HepG2 (cell line): Measurements from ENCODE around the gene C1QC. TPM values are rescaled to one million over a fixed set of nuclear protein-coding genes. Genes with fewer than 3 reads are reported as not detected.

Source experiments
- ATAC-seq: fragments of 200-7000 bp; cut with Tn5 transposase; 3 replicates; pipeline ENCODE4 v1.9.1; 2020; ENCODE audit warnings: mild to moderate bottlenecking, moderate library complexity
- BruUV-seq: library from RNA; stranded (reverse); fragments of 400-500 nt; replicated peaks from 2 replicates; lab custom pipeline; 2021; lab: Mats Ljungman, UMichigan
- CTCF ChIA-PET: fragments of 300-600 bp; formaldehyde crosslinking; extraction: SDS; loops from one replicate; lab custom pipeline; 2021; ENCODE audit warnings: low total read pairs, inconsistent platforms, low intra/inter-chr PET ratio; lab: Yijun Ruan, JAX
- POLR2A ChIA-PET: fragments of 350-600 bp; sonication (Branson Sonifier 250); formaldehyde crosslinking; loops from one replicate; lab custom pipeline; 2020; ENCODE audit warnings: antibody characterized with exemption, inconsistent platforms; lab: Yijun Ruan, JAX
- DNase-seq: peaks from one replicate; pipeline ENCODE4 v3.0.0-alpha.2; 2015; ENCODE audit warnings: low spot score
- FAIRE-seq: peaks from 3 replicates; lab custom pipeline; 2011; peaks lifted over from hg19 to GRCh38; lab: Jason Lieb, UNC
- H2AFZ ChIP-seq: one replicate; pipeline ENCODE4 v1.6.1; 2011; ENCODE audit warnings: low read length, inconsistent platforms
- H3K27ac ChIP-seq: fragments of 300-600 bp; 3 replicates; pipeline ENCODE4 v1.8.0; 2011; ENCODE audit warnings: mixed run types, mild to moderate bottlenecking, mixed read lengths, low read length, inconsistent platforms; ENCODE audit not compliant: insufficient read depth; ENCODE audit errors: extremely low read length
- H3K27me3 ChIP-seq, 2 experiments: fragments of 200-600 bp in 1 of 2; 2 replicates in 1 of 2; 3 replicates in 1 of 2; pipeline versions ENCODE4 v1.6.0 to v1.8.0; 2011; ENCODE audit warnings: low read length in 2 of 2, mild to moderate bottlenecking in 2 of 2, moderate library complexity in 2 of 2, inconsistent platforms in 1 of 2; ENCODE audit not compliant: insufficient read depth in 2 of 2, control insufficient read depth in 1 of 2
- H3K36me3 ChIP-seq, 2 experiments: fragments of 200-600 bp in 1 of 2; replicated peaks in 1 of 2; 2 replicates in 1 of 2; 3 replicates in 1 of 2; pipeline versions ENCODE4 v1.5.1 to v1.8.0; 2011; ENCODE audit warnings: low read length in 2 of 2, inconsistent platforms in 1 of 2; ENCODE audit not compliant: insufficient read depth in 2 of 2, control insufficient read depth in 1 of 2
- H3K4me1 ChIP-seq: 2 replicates; pipeline ENCODE4 v1.5.1; 2012; ENCODE audit warnings: low read length, inconsistent platforms; ENCODE audit not compliant: insufficient read depth
- H3K4me2 ChIP-seq: 2 replicates; pipeline ENCODE4 v1.6.0; 2011; ENCODE audit warnings: low read depth, low read length, inconsistent platforms
- H3K4me3 ChIP-seq, 3 experiments: fragments of 200-600 bp in 1 of 3; sonication (generic), shearing (Covaris generic) in 1 of 3; replicated peaks in 1 of 3; 2 replicates each; pipeline ENCODE4 v1.5.1; 2011 to 2016; ENCODE audit warnings: low read length in 3 of 3, inconsistent platforms in 2 of 3, low read depth in 2 of 3, mild to moderate bottlenecking in 2 of 3, control low read depth in 1 of 3, mixed read lengths in 1 of 3; ENCODE audit not compliant: insufficient read depth in 1 of 3
- H3K79me2 ChIP-seq: one replicate; pipeline ENCODE4 v1.6.1; 2011; ENCODE audit warnings: low read length, inconsistent platforms; ENCODE audit not compliant: insufficient read depth
- H3K9ac ChIP-seq: 2 replicates; pipeline ENCODE4 v1.6.0; 2011; ENCODE audit warnings: mild to moderate bottlenecking, low read depth, low read length, inconsistent platforms; ENCODE audit not compliant: insufficient read depth
- H3K9me3 ChIP-seq: 2 replicates; pipeline ENCODE4 v1.5.1; 2012; ENCODE audit warnings: mild to moderate bottlenecking, low read length
- H4K20me1 ChIP-seq: 2 replicates; pipeline ENCODE4 v1.6.0; 2011; ENCODE audit warnings: inconsistent platforms, mild to moderate bottlenecking, low read length, moderate library complexity; ENCODE audit not compliant: insufficient read depth
- BHLHE40 ChIP-seq: IDR thresholded peaks from 2 replicates; pipeline ENCODE4 v1.6.1; 2011; ENCODE audit warnings: low read length, improper control_type of control experiment
- ETV5 ChIP-seq: IDR thresholded peaks from 2 replicates; pipeline ENCODE4 v1.6.1; 2018; ENCODE audit warnings: missing biosample characterization, missing genetic modification reagents, inconsistent platforms, borderline replicate concordance
- GLMP ChIP-seq: sonication (generic); formaldehyde crosslinking; IDR thresholded peaks from 2 replicates; pipeline ENCODE4 v1.9.0; 2021; ENCODE audit warnings: missing genetic modification reagents, mild to moderate bottlenecking, borderline replicate concordance
- GPN1 ChIP-seq: sonication (generic); formaldehyde crosslinking; IDR thresholded peaks from 2 replicates; pipeline ENCODE4 v1.5.1; 2020; ENCODE audit warnings: missing genetic modification reagents, borderline replicate concordance
- KDM1A ChIP-seq: IDR thresholded peaks from 2 replicates; pipeline ENCODE4 v1.6.1; 2016; ENCODE audit warnings: missing compliant biosample characterization
- KLF11 ChIP-seq: IDR thresholded peaks from 2 replicates; pipeline ENCODE4 v1.6.1; 2016; ENCODE audit warnings: missing compliant biosample characterization
- LCORL ChIP-seq, 2 experiments: fragments of 450-650 bp in 1 of 2; sonication (generic) in 1 of 2; formaldehyde crosslinking in 1 of 2; IDR thresholded peaks; 2 replicates each; pipeline versions ENCODE4 v1.5.0 to v1.6.1; 2017 to 2020; ENCODE audit warnings: antibody characterized with exemption in 1 of 2, missing genetic modification reagents in 1 of 2
- MAFK ChIP-seq, 2 experiments: IDR thresholded peaks in 1 of 2; conservative IDR thresholded peaks in 1 of 2; 2 replicates each; pipeline ENCODE4 v1.6.1; 2011; ENCODE audit warnings: improper control_type of control experiment in 2 of 2, low read length in 2 of 2
- MEIS2 ChIP-seq: sonication (generic); formaldehyde crosslinking; IDR thresholded peaks from 2 replicates; pipeline ENCODE4 v1.9.0; 2021; ENCODE audit warnings: mild to moderate bottlenecking, missing genetic modification reagents
- NKX3-1 ChIP-seq: sonication (generic); formaldehyde crosslinking; IDR thresholded peaks from 2 replicates; pipeline ENCODE4 v1.5.0; 2020; ENCODE audit warnings: missing genetic modification reagents
- NR2F6 ChIP-seq, 2 experiments: IDR thresholded peaks; 2 replicates each; pipeline ENCODE4 v1.6.1; 2016; ENCODE audit warnings: antibody characterized with exemption in 1 of 2, mild to moderate bottlenecking in 1 of 2
- PAX8 ChIP-seq: sonication (generic); formaldehyde crosslinking; IDR thresholded peaks from 2 replicates; pipeline ENCODE4 v1.8.0; 2022; ENCODE audit warnings: mild to moderate bottlenecking, missing genetic modification reagents, borderline replicate concordance
- RFXAP ChIP-seq: sonication (generic); formaldehyde crosslinking; IDR thresholded peaks from 2 replicates; pipeline ENCODE4 v1.4.0; 2020; ENCODE audit warnings: missing genetic modification reagents, borderline replicate concordance
- SP2 ChIP-seq: sonication (generic); formaldehyde crosslinking; IDR thresholded peaks from 2 replicates; pipeline ENCODE4 v1.5.1; 2020; ENCODE audit warnings: mild to moderate bottlenecking, missing genetic modification reagents
- U2AF1 ChIP-seq: fragments of 200-400 bp; formaldehyde crosslinking; optimal IDR thresholded peaks from 2 replicates; pipeline ENCODE3; 2017; ENCODE audit warnings: mild to moderate bottlenecking, low read depth, low read length
- ZFP1 ChIP-seq: IDR thresholded peaks from 2 replicates; pipeline ENCODE4 v1.6.1; 2016
- ZFP36L2 ChIP-seq: sonication (generic); formaldehyde crosslinking; IDR thresholded peaks from 2 replicates; pipeline ENCODE4 v1.4.0; 2020; ENCODE audit warnings: missing genetic modification reagents
- ZMYM2 ChIP-seq: sonication (generic); formaldehyde crosslinking; IDR thresholded peaks from 2 replicates; pipeline ENCODE4 v1.8.0; 2022; ENCODE audit warnings: mild to moderate bottlenecking, missing genetic modification reagents
- ZNF256 ChIP-seq: sonication (generic); formaldehyde crosslinking; conservative IDR thresholded peaks from 2 replicates; pipeline ENCODE4 v1.4.0; 2020; ENCODE audit warnings: missing genetic modification reagents
- ZNF281 ChIP-seq: sonication (generic); formaldehyde crosslinking; IDR thresholded peaks from 2 replicates; pipeline ENCODE4 v1.4.0; 2020; ENCODE audit warnings: missing genetic modification reagents, borderline replicate concordance
- ZNF691 ChIP-seq: sonication (generic); formaldehyde crosslinking; IDR thresholded peaks from 2 replicates; pipeline ENCODE4 v1.4.0; 2020; ENCODE audit warnings: missing genetic modification reagents, low read depth, mild to moderate bottlenecking, borderline replicate concordance
- ZNF75D ChIP-seq: sonication (generic); formaldehyde crosslinking; IDR thresholded peaks from 2 replicates; pipeline ENCODE4 v1.8.1; 2023; ENCODE audit warnings: missing genetic modification reagents, mild to moderate bottlenecking, borderline replicate concordance
- WGBS: methylation state at CpG from one replicate; pipeline ENCODE4 v1.1.6; 2017; ENCODE audit warnings: low lambda C conversion rate; 5-methylcytosine and 5-hydroxymethylcytosine counted together
- in situ Hi-C: cut with HindIII; loops from 2 replicates; pipeline ENCODE4 v1.10.0; 2017; ENCODE audit warnings: low pct_unique_long_range_greater_than_20kb; ENCODE audit not compliant: extremely low pct_ligation_motif_present
- intact Hi-C: fragments of 100-400 bp; cut with micrococcal nuclease; formaldehyde crosslinking; loops from one replicate; pipeline ENCODE4 v1.10.0; 2022; ENCODE audit not compliant: unreplicated experiment
- polyA plus RNA-seq, 8 experiments: library from polyadenylated mRNA; depleted of rRNA in 3 of 8; stranded (reverse) in 7 of 8; unstranded in 1 of 8; fragments of >200 nt; fragmentation: Illumina TruSeq in 4 of 8; extraction: Trizol in 4 of 8; gene quantifications; 2 replicates each; pipeline versions ENCODE4 v1.2.1 to v1.2.3, GENCODE V29; 2011 to 2016; ENCODE audit warnings: low read depth in 4 of 8, missing spikeins in 1 of 8, mixed read lengths in 1 of 8; ENCODE audit not compliant: insufficient read depth in 1 of 8
- total RNA-seq, 5 experiments: library from RNA; depleted of rRNA; stranded (reverse); fragments of >200 nt; fragmentation: Illumina TruSeq; extraction: Trizol; gene quantifications; 2 replicates each; pipeline ENCODE4 v1.2.3, GENCODE V29; 2016; ENCODE audit warnings: low read depth in 1 of 5

C1QC gene
- total and polyA plus RNA-seq, 2 of the 13 experiments (the other 11 are each of a cell fraction or from before 2014, with no cell fraction given): not detected

- WGBS: 33% methylated on average over 2 of the region's 7 CpGs
- Histone ChIP-seq H3K27me3 (peaks cover 0 to 7% of the 10 kb centered on the region in 2 experiments; a peak in 2 of 5 replicates), H3K4me3 (no peak overlapping the region), H3K4me2 (no peak overlapping the region), H3K36me3 (no peaks in the 10 kb centered on the region), H3K4me1 (no peaks in the 10 kb centered on the region), H3K9ac (no peak overlapping the region), H3K79me2 (no peaks in the 10 kb centered on the region), H2AFZ (no peak overlapping the region), H3K27ac (no peak overlapping the region), H4K20me1 (peaks cover 5% of the 10 kb centered on the region; the same call in 1 of the 2 replicates), H3K9me3 (no peaks in the 10 kb centered on the region)
- DNase-seq (peak; percentile 24), FAIRE-seq (no peak), ATAC-seq (peak; percentile 68)
- in situ Hi-C loops (no loop called here), intact Hi-C loops (no loop called here)
- no TSS peak for BruUV-seq
- CTCF ChIA-PET: no interaction called here
- POLR2A ChIA-PET: no interaction called here
- no peak for TF ChIP-seq ZFP1 (CRISPR knock-in tag)
- no peak for TF ChIP-seq NR2F6 (IDR thresholded peaks at IDR 0.05)
- 0 out of 2 replicates have a peak, but pooled peaks have one; percentile 9 for TF ChIP-seq NR2F6 (CRISPR knock-in tag; IDR thresholded peaks at IDR 0.05)
- no peak for TF ChIP-seq BHLHE40
- 0 out of 2 replicates have a peak, but pooled peaks have one; percentile 76 for TF ChIP-seq ZFP36L2
- no peak for TF ChIP-seq KDM1A (CRISPR knock-in tag)
- no peak for TF ChIP-seq LCORL (IDR thresholded peaks at IDR 0.05)
- TF ChIP-seq LCORL (CRISPR knock-in tag; IDR thresholded peaks at IDR 0.05): no peak
- no peak for TF ChIP-seq ZMYM2
- no peak for TF ChIP-seq SP2
- TF ChIP-seq ZNF75D (CRISPR knock-in tag): no peak
- TF ChIP-seq MAFK (conservative IDR thresholded peaks at IDR 0.05 in 1 of 2, IDR thresholded peaks at IDR 0.05 in 1 of 2; ENCODE audit: low read length in 2 of 2): no peak
- TF ChIP-seq ETV5 (CRISPR knock-in tag): no peak
- no peak for TF ChIP-seq GPN1 (CRISPR knock-in tag)
- TF ChIP-seq PAX8: no peak
- peak; percentile 80; the same call in 1 of the 2 replicates for TF ChIP-seq NKX3-1 (CRISPR knock-in tag)
- peak; percentile 89; the same call in 1 of the 2 replicates for TF ChIP-seq KLF11 (CRISPR knock-in tag)
- TF ChIP-seq U2AF1: no peak
- peak; percentile 65; the same call in 1 of the 2 replicates for TF ChIP-seq MEIS2
- TF ChIP-seq ZNF281 (CRISPR knock-in tag): peak; percentile 55
- peak; percentile 49; the same call in 1 of the 2 replicates for TF ChIP-seq ZNF691
- no peak for TF ChIP-seq GLMP (CRISPR knock-in tag)
- 0 out of 2 replicates have a peak, but pooled peaks have one; percentile 32 for TF ChIP-seq RFXAP (CRISPR knock-in tag)
- 0 out of 2 replicates have a peak, but pooled peaks have one; percentile 30 for TF ChIP-seq ZNF256 (CRISPR knock-in tag)
These were observed 31.9 kb upstream of the C1QC start for GRCh38 chr1:22611530-22611947.
